GM19468 (cell line): ENCODE results near the gene ZNF329.
"Not testable (repeated sequence)": the region's sequence is repeated elsewhere in the genome, so short reads cannot be mapped to it uniquely, and the experiment has no call there.

Source experiments
- ATAC-seq: cut with Tn5 transposase; IDR thresholded peaks from one replicate; pipeline ENCODE4 v1.9.1; 2021; ENCODE audit warnings: mild to moderate bottlenecking, moderate library complexity, moderate number of reproducible peaks; ENCODE audit not compliant: unreplicated experiment; ENCODE audit errors: extremely low read depth

Gene ZNF329

DNA sequence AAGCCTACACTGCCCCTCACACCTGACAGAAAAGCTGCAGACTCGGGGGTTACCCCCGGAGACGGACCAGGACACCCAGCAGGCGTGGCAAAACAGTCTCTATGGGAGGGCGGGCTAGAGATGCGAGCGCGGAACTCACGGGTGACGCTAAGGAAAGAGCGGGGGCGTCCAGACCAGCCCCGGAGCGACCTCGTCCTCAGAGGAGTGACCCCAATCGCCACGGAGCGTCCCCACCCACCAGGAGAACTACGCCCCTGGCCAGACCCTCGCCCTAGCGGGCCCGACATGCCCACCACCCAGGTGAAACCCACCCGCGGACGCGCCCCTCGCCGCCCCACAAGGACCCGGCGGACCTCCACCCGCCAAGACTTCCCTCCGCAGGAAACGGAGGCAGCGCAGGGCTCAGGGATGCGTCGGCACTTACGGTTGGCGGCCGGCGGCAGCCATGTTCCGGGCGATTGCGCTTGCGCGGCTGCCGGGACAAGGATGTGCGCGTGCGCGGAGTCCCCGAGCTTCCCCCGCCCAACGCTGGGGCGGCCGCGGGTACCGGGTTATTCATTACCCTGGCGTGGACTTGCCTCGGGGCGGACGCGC lies at the start of gene ZNF329:
Gene ZNF329, minus strand, starts transcription at position 462 of the 594 bp plus-strand sequence. CDS start 21,286 bp downstream, outside the sequence.
- peak; percentile 67 for ATAC-seq

DNA sequence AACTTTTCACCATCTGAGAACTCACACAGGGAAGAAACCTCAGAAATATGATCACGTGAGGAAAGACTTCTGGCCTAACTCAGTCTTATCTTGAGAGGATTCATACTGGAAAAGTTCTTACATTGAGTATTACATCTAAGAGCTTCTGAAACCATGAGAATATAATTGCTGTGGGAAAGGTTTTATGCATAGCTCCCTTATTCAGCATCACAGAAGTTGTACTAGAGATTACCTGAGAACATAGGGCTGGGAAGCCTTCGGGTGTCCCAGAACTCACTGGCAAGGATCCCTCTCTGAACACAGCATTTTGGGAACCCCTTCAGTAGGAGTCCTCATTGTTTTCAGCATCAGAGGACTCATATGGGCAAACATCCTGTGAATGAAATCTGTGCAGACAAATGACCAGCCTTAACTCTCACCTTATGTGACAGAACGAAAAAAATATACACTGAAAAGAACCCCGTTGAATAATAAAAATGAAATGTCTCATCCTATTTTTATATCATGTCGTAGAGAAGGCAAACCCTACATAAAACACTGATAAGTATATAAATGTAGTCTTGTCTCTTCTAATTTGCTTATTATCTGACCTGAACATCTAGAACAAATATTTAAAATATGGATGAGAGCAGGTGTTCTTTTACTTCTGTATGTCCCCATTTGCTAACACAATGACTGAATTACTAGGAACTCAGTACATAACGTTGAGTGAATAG lies 46.5 kb upstream of the ZNF329 start:
- no peak for ATAC-seq

DNA sequence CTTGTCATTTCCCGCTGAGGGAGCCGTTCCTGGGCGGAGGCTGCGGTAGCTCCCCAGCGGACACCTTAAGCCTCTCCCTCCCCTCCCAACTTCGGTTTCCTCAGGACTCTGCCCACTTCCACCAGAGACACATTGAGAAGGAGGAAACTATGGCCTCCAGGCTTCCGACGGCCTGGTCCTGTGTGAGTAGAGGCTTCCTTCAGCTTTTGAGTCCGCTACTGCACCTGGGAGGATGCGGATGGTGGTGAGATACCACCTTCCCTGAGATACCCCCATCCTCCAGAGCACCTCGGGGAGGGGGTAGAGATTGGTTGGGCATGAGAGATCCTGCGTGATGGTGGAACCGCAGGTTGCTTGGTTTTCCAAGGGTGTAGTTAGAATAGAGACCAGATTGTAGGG lies 33.2 kb upstream of the ZNF329 start:
- ATAC-seq, result no peak

DNA sequence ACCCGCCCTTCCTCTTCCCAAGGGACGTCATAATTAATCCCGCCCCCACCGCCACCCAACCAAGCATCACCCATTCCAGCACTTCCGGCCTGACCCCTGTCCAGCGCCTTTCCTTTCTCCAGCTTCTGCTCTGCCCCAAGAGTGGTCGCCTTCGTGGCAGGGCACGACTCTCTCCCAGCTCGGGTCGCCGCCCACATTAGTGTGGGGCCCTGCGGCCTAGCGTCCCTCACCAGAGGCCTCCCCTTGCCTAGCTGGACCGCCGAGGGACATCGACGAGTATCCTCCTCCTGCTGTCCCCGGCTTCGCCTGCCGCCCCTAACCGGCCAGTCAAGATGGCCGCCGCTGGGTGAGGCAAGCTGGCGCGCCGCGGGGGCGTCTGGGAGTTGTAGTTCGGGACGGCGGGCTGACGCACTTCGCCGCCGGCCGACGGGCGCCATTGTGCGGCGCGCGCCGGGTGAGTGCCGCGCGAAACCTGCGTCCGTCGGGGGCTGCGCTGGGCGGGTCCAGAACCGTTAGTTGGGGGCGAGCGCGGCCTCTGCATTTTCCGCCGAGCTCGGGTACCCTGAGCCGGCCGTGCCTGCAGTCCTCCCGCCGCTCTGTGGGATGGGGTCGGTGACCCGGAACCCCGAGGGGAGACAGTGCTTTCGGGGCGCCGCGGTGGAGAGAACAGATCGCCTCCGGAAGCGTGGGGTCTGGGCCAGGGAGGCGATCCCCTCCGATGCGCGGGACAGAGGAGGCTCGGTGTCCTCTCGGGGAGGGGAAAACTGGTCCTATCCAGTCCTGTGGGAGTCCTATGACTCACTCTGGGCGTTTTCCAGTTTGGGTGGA lies 32.6 kb upstream of the ZNF329 start, which contains the start of gene ZNF274:
Gene ZNF274, plus strand, starts transcription at position 73 of the 828 bp plus-strand sequence. CDS start 905 bp downstream, outside the sequence.
- peak; percentile 85 for ATAC-seq

- no peak for ATAC-seq
These were observed 32.0 kb upstream of the ZNF329 start for GRCh38 chr19:58182577-58182988.

DNA sequence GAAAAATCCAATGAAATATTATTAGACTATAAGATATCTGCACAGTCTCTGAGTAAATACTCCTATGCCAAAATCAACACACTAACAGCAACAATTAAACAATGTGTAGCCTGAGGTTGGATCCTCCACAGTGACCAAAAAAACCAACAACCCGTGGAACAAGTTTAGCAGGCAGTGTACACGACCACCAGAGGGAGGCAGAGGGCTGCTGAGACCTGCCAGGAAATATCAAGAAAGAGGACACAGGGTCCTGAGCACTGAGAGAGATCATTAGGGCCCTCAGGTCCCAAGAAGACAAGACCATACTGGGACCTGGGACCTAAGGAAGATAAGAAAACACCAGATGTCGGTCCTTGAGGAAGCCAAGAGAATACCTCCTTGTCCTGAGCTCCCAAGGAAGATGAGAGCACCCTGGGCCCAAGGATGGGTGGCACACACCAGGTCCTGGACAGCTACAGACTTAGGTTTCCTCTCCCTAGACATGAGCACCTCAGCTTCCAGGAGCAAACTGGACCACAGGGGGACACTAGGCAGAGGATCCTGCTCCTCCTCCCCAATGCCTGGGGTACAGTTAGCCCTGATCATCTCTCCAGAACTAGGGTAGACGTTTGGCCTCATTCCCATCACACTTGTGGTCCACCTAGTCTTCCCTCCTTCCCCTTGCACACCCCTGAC lies 31.4 kb upstream of the ZNF329 start:
- ATAC-seq, result no peak

GRCh38 chr19:58170860-58171259 lies 20.3 kb upstream of the ZNF329 start:
- no peak for ATAC-seq

DNA sequence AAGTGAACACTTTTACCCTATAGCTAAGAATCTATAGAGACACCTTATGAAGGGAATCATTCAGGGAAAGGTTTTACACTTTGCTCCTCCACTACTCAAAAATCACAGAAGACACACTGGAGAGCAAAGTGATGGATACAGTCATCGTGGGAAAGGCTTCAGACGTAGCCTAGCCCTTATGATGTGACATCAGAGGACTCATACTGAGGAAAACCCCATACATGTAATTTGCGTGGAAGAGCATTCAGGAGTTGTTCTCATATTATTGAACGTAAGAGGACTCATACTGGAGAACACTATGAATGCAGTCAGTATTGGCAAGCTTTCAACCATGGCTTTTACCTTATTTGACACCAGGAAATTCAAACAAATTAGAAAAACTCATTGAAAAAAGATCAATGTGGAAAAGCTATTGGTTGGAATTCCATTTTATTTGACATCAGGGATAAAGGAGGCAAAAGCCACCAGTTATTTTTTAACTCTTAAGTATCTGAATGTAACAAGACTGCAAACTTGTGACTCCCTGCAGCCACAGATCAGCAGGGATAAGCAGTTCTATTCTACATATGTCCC lies 16.2 kb upstream of the ZNF329 start:
- no peak for ATAC-seq

DNA sequence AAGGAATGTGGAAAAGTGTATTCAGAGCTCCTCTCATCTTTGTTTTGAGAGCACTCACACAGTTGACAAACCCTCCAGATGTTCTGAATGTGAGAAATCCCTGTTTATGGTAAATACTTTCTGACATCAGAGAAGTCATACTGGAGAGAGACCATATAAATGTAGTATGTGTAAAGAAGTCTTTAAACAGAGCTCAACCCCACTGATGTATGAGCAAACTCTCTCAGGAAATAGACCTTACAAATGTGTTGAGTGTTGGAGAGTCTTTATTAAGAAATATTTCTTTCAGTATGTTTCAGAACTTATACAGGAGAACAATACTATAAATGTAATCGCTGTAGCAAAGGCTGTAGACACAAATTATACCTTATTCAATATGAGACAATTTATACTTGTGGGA lies 15.7 kb upstream of the ZNF329 start:
- no peak for ATAC-seq

GRCh38 chr19:58157045-58157728 lies 6.6 kb upstream of the ZNF329 start:
- no peak for ATAC-seq

DNA sequence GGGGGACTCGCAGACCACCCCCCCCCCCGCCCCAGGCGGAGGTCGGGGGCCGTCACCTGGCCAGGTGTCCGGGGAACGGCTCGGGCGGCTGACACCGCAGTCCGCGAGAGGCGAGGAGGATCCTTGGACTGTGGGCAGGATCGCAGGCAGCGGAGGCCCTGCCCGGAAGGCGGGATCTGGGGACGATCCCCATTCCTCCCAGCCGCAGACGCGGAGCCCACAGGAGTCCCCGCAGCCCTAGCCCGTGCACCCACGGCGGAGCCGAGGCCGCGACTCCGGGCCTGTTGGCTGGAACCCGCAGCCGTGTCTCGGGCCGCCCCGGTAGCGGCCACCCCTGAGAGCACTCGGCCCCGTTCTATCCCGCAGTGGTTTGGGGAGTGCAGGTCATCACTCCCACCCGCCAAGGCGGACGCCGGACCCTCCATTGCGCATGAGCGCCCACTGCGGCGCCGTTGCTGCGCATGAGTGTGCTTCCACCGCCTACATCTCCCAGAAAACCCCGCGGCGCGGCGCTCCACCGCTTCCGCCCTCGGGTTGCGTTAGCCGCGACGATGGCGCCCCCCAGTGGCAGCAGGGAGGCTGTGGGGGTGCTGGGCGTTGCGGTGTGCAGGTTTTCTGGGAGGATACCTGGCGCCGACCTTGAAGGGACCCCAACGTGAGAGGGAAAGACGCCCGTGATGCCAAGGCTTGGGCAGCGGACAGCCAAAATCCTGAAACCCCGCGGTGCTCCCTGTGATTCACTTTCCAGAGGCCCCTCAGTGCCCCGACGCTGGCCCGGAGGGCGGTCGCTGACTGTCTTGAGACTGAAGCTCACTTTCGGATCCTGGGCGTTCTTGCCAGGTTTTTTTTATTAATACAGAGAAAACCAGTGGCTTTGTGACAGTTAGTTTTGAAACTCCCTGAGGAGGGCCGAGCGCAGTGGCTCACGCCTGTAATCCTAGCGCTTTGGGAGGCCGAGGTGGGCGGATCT lies 4.4 kb upstream of the ZNF329 start:
- peak; percentile 61 for ATAC-seq

GRCh38 chr19:58154287-58154678 lies 3.7 kb upstream of the ZNF329 start:
- no peak for ATAC-seq

- no peak for ATAC-seq
These were observed 2.8 kb upstream of the ZNF329 start for GRCh38 chr19:58153386-58153785.

- ATAC-seq, result not testable (repeated sequence)
These were observed 3.1 kb downstream of the ZNF329 start for GRCh38 chr19:58147475-58147874.

- ATAC-seq, result no peak
These were observed 4.7 kb downstream of the ZNF329 start for GRCh38 chr19:58145849-58146248.

DNA sequence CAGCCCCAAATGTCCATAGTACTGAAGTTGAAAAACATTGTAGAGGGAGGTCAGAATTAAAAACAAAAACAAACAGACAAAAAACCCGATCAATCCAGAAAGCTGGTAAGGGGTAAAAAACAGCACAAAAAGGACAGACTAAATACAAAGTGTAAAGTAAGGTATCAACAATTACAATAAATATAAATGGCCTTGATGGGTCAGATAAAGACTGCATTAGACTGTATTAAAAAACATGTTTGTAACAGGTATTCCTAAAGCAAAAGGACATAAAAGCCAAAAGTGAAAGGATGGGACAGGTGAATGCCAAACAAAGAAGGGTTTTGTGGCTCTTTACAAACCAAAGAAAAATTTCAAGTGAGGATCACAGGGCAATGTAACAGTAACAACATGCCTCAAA lies 16.3 kb downstream of the ZNF329 start:
- no peak for ATAC-seq

DNA sequence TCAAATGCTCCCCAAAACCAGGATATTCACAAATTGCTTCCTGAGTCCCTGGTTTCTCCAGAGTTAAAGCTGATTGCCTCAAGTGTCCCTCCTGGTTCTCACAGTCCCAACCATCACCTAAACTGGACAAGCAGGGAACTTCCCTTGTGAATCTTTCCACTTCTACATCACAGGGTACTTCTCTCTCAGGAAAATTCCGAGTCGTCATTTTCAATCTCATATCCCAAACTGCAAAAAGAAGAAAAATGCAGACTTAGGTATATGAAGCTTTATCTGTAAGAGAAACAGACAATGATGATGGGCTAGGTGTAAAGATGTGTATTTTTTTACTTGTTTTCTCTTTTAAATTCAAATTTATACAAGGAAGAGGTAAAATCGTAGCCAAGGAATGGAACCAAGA lies 21.3 kb downstream of the ZNF329 start:
- no peak for ATAC-seq

GRCh38 chr19:58128041-58128685 lies 22.4 kb downstream of the ZNF329 start:
- ATAC-seq, result no peak
